HG03280 (cell line): ENCODE results near the gene ZSCAN21.
A peak's percentile ranks its signal among the peaks of the same experiment; 100 is the strongest.
"Not testable (repeated sequence)": the region's sequence is repeated elsewhere in the genome, so short reads cannot be mapped to it uniquely, and the experiment has no call there.

Experiments
- ATAC-seq: cut with Tn5 transposase; IDR thresholded peaks from one replicate; pipeline ENCODE4 v1.9.1; 2021; ENCODE audit warnings: mild to moderate bottlenecking, moderate library complexity; ENCODE audit not compliant: unreplicated experiment

The ZSCAN21 gene

DNA sequence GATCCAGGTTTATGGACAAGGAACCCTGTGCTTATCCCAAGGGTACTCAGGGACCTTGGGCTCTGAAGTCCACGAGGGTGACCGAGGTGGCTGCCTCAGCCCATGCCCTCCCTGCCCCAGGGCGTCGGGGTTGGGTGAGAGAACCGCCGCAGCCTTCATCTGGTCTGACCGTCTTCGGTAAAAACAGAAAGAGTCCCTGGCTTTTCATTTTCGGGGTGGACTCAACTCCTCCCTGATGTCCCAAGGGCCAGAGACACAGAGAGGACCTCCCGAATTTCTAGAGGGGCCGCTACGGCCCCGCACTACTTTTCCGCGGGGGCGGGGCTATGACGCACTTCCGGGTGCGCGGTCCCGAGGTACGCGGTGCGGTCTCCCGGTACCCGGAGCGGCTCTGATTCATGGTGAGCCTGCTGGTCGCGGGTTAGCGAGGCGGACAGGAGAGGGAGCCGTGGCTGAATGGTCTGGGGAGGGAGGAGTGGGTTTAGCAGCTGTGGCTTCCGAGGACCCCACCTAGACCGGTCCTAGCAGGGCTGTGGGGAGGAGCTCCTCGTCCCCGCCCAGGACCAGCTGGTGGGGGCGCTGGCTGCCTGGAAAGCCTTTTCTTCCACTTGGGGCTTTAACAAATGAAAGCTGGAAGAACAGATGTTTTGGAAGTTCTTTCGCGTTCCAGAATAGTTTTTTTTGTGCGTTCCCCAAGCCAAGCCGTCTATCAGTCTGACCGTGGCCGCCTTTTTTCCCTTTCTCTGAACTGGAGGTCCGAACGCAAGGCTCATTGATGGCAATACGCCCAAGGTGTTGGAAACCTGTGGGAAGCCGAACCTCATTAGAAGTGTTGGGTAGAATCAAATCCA is at the start of gene ZSCAN21:
Gene ZSCAN21, plus strand, starts transcription at position 334 of the 851 bp plus-strand sequence. CDS start 7,233 bp downstream, outside the sequence.
- peak; percentile 84 for ATAC-seq

DNA sequence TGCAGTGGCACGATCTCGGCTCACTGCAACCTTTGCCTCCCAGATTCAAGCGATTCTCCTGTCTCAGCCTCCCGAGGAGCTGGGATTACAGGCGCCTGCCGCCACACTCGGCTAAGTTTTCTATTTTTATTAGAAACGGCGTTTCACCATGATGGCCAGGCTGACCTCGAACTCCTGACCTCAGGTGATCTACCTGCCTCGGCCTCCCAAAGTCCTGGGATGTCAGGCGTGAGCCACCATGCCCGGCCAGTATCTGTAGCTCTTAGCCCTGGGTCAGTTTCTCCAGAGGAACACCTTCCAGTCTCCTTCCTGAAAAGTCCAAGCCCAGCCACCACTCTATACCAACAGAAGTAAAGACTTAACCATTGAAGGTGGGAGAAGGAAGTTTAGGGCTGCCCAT is 49.3 kb upstream of the ZSCAN21 start:
- ATAC-seq: no peak

DNA sequence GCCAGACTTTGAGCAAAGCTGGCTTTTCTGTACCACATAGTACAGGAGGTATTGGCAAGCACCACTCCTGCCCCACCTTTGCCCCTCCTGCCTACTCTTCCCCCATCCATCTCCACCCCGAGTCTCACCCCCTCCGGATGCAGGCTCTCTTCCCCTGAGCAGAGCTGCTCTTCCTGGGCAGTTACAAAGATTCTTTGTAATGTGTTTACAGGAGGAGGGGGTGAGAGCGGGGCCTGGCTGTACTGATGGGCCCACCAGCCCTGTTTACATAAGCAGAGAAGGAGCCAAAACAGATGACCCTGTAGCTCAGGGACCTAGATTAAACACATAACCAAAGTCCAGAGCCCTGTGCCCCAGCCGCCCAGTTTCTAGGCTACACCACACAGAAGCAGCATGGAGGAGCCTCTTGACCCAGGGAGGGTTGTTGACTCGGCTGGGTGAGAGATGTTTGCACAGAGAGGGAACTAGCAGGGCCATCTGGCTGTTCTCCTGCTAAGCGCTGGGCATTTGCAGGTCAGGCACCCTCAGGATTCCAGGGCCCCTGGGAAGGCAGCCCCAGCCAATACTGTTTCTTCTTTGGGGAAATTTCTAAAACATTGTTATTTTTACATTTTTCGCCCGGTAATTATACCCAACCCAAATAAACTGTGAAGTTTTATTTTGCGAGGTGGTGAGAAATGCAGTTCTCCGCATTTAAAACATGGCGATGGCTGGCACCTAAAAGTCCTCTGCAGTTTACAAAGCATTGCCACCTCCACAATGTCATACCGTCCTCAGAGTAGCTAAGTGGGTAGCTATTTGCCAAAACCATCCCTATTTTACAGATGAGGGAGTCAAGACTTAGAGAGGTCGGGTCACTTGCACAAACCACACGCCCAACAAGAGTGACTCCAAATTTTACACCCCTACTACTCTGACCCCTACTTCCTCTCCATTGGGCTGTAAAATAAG is 45.6 kb upstream of the ZSCAN21 start:
- ATAC-seq: no peak

DNA sequence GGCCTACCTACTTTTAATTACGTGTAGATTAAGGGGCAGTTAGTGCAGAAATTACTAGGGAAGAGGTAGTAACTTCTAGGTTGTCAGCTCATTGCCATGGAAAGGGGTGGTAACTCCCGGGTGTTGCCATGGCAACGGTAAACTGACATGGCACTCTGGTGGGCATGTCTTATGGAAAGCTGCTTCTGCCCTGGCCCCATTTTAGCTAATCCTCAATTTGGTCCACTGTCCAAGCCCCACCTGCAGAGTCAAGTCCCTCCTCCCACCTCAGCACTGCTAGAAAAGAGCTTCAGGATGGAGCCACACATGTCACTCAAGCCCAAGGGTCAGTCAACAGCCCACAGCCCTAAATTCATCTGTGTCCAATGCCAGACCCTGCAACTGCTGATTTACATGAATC is 41.7 kb upstream of the ZSCAN21 start:
- ATAC-seq: no peak

DNA sequence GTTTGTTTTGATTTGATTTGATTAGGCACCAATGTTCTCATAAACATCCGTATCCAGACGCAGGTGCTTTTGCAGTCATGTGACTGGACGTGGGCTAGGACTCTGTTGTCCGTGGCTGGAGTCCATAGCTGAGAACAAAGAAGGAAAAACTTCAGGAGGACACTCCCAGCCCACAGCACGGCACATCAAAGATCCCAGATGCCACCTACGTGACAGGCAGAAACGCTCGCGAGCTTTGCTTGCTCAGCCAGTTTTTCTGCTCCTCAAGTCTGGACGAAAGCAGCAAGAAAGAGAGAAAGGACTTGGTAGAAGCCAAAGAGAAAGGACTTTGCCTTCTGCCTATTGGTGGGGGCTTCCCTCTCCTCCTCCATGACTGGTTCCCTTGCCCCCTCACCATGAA is 41.0 kb upstream of the ZSCAN21 start:
- ATAC-seq: no peak

DNA sequence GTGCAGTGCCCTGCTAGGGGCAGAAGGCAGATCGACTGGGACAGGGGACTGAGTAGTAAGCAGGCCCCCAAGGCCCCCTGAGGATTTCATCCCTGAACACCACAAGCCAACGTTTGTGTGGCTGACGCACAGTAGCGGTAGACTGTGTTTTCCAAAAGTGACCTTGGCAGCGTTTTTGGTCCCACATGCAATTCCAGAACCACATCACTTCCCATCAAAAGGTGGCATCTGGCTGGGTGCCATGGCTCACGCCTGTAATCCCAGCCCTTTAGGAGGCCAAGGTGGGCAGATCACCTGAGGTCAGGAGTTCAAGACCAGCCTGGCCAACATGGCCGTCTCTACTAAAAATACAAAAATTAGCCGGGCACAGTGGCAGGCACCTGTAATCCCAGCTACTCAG is 39.6 kb upstream of the ZSCAN21 start:
- not testable (repeated sequence) for ATAC-seq

DNA sequence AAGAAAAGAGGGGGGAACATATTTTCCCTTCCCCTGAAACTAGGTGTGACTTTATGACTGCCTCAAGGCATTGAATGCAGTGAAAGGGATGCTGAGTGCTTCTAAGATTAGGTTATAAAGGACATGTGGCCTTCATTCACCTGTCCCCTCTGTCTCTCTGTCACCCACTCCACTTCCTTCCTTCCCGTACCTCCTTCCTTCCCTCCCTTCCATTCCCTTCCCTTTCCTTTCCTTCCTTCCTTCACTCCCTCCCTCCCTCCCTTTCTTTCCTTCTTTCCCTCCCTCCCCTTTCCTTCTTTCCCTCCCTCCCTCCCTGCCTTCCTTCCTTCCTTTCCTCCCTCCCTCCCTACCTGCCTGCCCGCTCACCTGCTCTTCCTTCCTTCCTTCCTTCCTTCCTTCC is 38.7 kb upstream of the ZSCAN21 start:
- no peak for ATAC-seq

DNA sequence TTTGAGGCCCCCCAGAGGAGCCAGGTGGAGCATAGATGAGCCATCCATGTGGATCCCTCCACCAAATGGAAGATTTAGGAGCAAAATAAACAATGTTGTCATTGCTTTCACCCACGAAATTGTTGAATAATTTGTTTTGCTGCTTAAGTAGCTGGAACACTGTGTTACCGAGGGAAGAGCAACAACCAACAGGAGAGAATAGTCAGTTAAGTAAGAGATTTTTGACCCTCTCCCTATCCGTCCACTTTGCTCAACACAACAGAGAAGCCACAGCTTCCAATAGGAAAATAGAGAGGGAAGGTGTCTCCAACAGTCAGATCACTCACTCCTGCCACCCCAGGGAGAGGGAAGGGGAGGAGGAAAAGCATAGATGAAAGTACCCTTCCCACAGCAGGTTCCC is 38.1 kb upstream of the ZSCAN21 start:
- ATAC-seq: no peak

DNA sequence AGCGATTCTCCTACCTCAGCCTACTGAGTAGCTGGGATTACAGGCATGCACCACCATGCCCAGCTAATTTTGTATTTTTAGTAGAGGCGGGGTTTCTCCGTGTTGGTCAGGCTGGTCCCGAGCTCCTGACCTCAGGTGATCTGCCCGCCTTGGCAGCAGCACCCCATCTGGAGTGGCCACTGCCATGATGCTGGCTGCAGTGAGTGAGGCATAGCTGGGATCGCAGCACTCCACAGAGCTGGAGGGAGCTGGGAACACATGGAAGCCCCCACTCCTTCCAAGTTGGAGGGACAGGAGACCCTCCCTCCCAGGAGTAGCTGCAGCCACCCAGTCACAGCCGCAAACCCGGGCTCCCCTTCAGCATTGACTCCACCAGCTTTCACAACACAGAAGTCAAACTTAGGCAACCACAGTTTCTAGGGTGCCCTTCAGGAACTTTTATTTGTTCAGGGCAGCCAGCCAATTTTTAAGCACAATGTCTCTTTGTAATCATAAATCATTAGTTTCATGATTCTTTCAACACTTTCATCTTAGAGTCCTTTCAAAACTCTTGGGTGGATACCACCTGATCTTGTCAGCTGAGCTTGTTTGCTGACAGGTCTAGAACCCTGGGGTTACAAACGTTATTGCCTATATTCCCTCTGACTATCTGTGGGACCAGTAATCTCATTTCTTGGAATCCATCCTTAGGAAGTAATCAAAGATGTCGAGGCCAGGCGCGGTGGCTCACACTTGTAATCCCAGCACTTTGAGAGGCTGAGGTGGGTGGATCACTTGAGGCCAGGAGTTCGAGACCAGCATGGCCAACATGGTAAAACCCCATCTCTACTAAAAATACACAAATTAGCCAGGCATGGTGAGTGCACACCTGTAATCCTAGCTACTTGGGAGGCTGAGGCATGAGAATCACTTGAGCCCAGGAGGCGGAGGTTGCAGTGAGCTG is 36.9 kb upstream of the ZSCAN21 start:
- not testable (repeated sequence) for ATAC-seq

DNA sequence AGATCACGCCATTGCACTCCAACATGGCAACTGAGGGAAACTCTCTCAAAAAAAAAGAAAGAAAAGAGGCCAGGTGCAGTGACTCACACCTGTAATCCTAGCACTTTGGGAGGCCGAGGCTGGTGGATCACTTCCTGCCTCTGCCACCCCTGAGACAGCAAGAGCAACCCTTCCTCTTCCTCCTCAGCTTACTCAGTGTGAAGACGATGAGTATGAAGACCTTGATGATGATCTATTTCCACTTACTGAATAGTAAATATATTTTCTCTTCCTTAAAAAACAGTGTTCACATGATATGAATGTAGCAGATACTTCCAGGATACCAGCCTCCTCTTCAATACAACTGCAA is 36.3 kb upstream of the ZSCAN21 start:
- no peak for ATAC-seq

DNA sequence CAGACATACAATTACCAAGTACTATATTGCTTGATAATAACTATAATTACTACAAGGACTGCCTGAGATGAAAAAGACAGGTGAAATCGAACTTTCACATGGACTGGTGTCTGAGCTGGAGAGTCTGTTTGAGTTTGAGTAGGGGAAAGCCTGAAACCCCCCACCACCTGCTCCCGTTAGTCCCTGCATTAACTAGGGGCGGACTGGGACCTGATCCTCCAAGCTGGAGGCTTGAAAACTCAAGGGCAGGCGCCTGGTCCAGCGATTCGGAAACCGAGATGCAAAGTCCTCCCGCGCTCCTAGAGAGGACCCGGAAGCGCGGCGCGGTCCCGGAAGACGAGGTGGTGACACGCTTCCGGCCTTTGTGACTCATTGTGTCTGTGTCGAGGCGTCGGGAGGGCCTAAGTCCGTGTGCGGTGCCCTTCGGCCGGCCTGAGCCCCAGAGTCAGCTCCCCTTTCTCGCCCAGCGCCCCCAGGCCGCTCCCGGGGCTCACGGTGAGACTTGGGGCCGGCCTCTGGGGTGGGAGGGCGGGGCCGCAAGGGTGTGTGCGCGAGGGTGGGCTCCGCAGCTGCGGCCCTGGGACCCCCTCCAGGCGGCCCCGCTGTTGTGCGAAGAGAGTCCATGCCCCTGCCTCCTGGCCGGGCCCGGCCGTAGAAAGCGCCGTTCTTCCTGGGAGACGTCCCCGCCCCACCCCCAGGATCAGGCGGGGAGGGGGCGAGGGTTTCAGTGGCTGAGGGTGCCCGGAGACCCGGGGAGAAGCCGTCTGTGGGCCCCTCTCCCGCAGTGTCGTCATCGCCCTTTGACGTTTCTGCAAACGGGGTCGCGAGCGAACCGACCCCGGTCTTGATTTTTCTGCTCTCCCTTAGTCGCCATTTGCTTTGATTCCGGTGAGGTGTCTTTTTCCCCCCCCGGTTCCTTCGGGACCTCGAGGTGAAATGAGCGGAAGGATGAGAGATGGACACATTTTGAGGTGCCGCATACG is 34.1 kb upstream of the ZSCAN21 start, which contains the start of gene ZKSCAN1:
Gene ZKSCAN1, plus strand, starts transcription at position 365 of the 983 bp plus-strand sequence. CDS start 7,911 bp downstream, outside the sequence.
- ATAC-seq: peak; percentile 97

DNA sequence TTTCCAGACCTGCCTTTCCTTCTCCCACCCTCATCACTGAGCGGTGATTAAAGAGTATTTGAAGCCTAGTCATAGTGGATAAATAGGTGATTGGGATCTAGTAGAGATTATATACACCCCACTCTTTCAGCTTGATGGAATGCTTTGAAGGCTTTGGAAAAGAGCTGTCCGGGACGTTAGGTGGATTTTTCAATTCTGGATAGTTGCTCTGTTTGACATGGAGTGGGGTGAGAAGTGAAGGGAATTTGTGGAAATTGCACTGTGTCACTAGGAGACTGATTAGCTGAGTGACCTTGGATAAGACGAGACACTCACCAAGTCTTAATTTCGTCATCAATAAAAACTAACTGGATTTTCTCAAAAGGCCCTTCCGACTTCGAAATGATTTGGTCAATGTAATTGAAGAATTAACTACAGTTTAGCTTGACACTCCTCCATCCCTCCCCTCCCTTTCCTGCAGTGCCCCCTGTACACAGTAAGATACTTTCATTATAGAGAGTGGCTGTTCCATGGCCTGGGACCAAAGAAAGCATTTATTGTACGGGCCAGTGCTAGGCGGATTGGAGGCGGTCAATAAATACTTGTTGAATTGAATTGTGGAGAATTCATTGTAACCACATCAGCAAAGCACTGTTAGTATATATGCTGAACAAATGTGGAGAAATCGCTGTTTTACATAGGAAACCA is 33.2 kb upstream of the ZSCAN21 start:
- no peak for ATAC-seq

DNA sequence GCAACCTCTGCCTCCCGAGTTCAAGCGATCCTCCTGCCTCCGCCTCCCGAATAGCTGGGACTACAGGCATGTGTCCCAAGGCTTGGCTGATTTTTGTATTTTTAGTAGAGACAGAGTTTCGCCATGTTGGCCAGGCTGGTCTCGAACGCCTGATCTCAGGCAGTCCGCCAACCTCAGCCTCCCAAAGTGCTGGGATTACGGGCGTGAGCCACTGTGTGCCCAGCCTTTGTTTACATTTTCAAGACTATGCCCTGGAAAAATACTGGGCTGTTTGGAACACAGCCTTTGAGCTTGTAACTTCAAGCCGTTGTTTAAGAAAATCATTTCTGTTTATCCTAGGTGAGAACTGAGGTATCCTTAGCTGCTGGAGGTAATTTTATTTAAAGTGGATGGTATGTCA is 32.3 kb upstream of the ZSCAN21 start:
- no peak for ATAC-seq

DNA sequence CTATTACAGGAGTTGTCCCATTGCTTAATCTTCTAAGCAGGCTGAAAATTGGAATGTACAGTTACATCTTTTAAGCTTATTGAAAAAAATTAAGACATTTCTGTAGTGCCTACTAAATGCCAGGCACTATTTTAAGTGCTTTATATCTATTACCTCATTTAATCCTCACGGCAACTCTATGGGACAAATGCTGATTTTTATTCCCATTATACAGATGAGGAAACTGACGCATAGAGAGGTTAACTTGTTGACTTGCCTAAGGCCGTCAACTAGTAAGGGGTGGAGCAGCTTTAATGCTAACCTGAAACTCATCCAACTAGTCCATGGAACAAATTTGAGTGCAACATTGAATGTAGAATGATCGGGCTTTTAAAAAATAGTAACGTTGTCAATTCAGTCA is 31.7 kb upstream of the ZSCAN21 start:
- ATAC-seq: no peak

DNA sequence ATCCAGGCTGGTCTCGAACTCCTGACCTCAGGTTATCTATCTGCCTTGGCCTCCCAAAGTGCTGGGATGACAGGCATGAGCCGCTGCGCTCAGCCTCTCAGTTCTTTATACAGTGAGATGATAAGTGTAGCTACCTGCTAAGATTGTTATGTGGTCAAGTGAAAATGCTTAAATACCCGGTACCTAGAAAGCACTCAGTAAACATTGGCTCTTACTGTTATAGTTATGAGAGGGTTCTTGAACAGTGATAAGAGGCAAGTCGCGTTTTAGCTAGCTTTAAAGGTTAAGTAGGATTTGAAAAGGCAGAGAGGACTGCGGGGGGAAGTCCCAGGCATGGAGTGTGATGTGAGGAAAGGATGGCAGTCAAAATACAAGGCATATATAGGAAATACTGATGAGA is 29.7 kb upstream of the ZSCAN21 start:
- ATAC-seq: no peak

DNA sequence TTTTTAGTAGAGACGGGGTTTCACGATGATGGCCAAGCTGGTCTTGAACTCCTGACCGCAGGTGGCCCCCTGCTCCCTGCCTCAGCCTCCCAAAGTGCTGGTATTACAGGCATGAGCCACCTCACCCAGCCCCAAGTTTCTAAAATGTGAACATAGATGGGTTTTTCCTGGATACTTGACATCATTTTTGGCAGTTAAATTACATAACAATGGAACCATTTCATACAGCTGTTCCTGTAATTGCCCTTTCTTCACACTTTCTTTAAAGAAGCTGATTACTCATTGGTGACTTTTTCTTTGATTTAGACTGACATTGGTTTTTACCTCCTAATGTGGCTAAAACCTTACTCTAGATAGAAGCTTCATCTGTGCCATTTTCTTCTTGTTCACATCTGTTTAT is 28.3 kb upstream of the ZSCAN21 start:
- ATAC-seq: no peak

DNA sequence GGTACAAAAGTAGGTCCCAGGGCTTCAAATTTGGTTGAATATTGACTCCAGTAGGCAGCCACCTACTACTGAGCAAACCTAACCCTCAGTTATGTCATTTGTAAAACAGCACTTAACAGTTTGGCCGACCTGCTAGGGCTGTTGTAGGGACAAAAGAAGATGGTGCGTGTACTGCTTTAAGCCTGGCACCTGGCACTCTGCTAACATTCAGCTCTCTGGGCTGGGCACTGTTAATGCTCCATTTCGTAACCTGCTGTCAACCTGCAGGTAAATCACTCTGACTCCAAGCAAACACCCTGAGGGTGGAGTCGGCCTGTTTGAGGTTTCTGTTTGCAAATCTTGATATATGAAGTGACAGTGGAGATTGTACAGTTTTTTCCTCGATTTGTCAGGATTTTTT is 27.0 kb upstream of the ZSCAN21 start:
- no peak for ATAC-seq

DNA sequence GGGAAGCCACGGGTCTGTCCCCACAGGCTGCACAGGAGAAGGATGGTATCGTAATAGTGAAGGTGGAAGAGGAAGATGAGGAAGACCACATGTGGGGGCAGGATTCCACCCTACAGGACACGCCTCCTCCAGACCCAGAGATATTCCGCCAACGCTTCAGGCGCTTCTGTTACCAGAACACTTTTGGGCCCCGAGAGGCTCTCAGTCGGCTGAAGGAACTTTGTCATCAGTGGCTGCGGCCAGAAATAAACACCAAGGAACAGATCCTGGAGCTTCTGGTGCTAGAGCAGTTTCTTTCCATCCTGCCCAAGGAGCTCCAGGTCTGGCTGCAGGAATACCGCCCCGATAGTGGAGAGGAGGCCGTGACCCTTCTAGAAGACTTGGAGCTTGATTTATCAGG is 26.0 kb upstream of the ZSCAN21 start:
- ATAC-seq: no peak
